IMR-90 (cell line): ENCODE measurements around the gene RPS5. TPM values are rescaled to one million over a fixed set of nuclear protein-coding genes. Genes with fewer than 3 reads are reported as not detected.

ENCODE experiments used
- ATAC-seq: fragments of 200-7000 bp; cut with Tn5 transposase; 2 replicates; pipeline ENCODE4 v1.9.1; 2020; ENCODE audit warnings: low read depth, mild to moderate bottlenecking, moderate library complexity
- BruUV-seq: library from RNA; stranded (reverse); fragments of 400-500 nt; replicated peaks from 2 replicates; lab custom pipeline; 2021; lab: Mats Ljungman, UMichigan
- CTCF ChIA-PET: fragments of 300-600 bp; formaldehyde crosslinking; extraction: SDS; loops from one replicate; lab custom pipeline; 2021; ENCODE audit warnings: antibody characterized with exemption; lab: Yijun Ruan, JAX
- POLR2A ChIA-PET: fragments of 300-600 bp; sonication (Branson Sonifier 250); formaldehyde crosslinking; loops from one replicate; lab custom pipeline; 2022; ENCODE audit warnings: antibody characterized with exemption; ENCODE audit not compliant: unreplicated experiment; lab: Charles Lee
- DNase-seq: peaks from one replicate; pipeline ENCODE4 v3.0.0; 2013
- H2AFZ ChIP-seq: replicated peaks from 2 replicates; pipeline ENCODE3; 2013; ENCODE audit warnings: low read length, mild to moderate bottlenecking; ENCODE audit not compliant: poor library complexity
- H2AK5ac ChIP-seq: 2 replicates; pipeline ENCODE4 v1.6.1; 2013; ENCODE audit warnings: low read depth, low read length, inconsistent platforms
- H2AK9ac ChIP-seq: replicated peaks from 2 replicates; pipeline ENCODE3; 2013; ENCODE audit warnings: mild to moderate bottlenecking, low read depth, low read length, moderate library complexity; ENCODE audit not compliant: poor library complexity
- H2BK120ac ChIP-seq: 2 replicates; pipeline ENCODE4 v1.6.1; 2013; ENCODE audit warnings: low read depth, low read length, inconsistent platforms
- H2BK15ac ChIP-seq: 3 replicates; pipeline ENCODE4 v1.6.1; 2013; ENCODE audit warnings: low read depth, low read length, inconsistent platforms
- H2BK20ac ChIP-seq: 2 replicates; pipeline ENCODE4 v1.6.1; 2013; ENCODE audit warnings: low read depth, mild to moderate bottlenecking, inconsistent platforms, low read length, moderate library complexity
- H2BK5ac ChIP-seq: 2 replicates; pipeline ENCODE4 v1.6.1; 2013; ENCODE audit warnings: mild to moderate bottlenecking, low read depth, low read length, inconsistent platforms; ENCODE audit not compliant: poor library complexity, severe bottlenecking
- H3K14ac ChIP-seq: replicated peaks from 2 replicates; pipeline ENCODE4 v1.6.1; 2013; ENCODE audit warnings: low read depth, low read length, inconsistent platforms
- H3K18ac ChIP-seq: 2 replicates; pipeline ENCODE4 v1.6.1; 2013; ENCODE audit warnings: low read depth, low read length, control low read depth
- H3K23ac ChIP-seq: 2 replicates; pipeline ENCODE4 v1.6.1; 2013; ENCODE audit warnings: low read depth, low read length, inconsistent platforms
- H3K27ac ChIP-seq: 2 replicates; pipeline ENCODE4 v1.5.1; 2013; ENCODE audit warnings: mild to moderate bottlenecking, control low read depth, low read length; ENCODE audit not compliant: insufficient read depth
- H3K27me3 ChIP-seq: 2 replicates; pipeline ENCODE4 v1.6.1; 2013; ENCODE audit warnings: low read length; ENCODE audit not compliant: control insufficient read depth, insufficient read depth
- H3K36me3 ChIP-seq: 2 replicates; pipeline ENCODE4 v1.6.1; 2013; ENCODE audit warnings: low read length, mixed read lengths; ENCODE audit not compliant: control insufficient read depth, insufficient read depth
- H3K4ac ChIP-seq: 2 replicates; pipeline ENCODE4 v1.6.1; 2013; ENCODE audit warnings: low read depth, low read length, inconsistent platforms
- H3K4me1 ChIP-seq: 2 replicates; pipeline ENCODE4 v1.6.1; 2013; ENCODE audit warnings: low read length, mixed read lengths; ENCODE audit not compliant: control insufficient read depth, insufficient read depth
- H3K4me2 ChIP-seq: 2 replicates; pipeline ENCODE4 v1.6.1; 2013; ENCODE audit warnings: low read depth, mild to moderate bottlenecking, control low read depth, low read length, moderate library complexity
- H3K4me3 ChIP-seq: 2 replicates; pipeline ENCODE4 v1.5.1; 2013; ENCODE audit warnings: low read depth, mild to moderate bottlenecking, control low read depth, low read length, moderate library complexity; ENCODE audit not compliant: insufficient read depth
- H3K56ac ChIP-seq: 2 replicates; pipeline ENCODE4 v1.6.1; 2013; ENCODE audit warnings: low read length, inconsistent platforms; ENCODE audit not compliant: insufficient read depth; ENCODE audit errors: extremely low read depth
- H3K79me1 ChIP-seq, 2 experiments: 2 replicates each; pipeline ENCODE4 v1.6.1; 2013; ENCODE audit warnings: low read length in 2 of 2, inconsistent platforms in 1 of 2, low read depth in 1 of 2
- H3K9ac ChIP-seq: 2 replicates; pipeline ENCODE4 v1.6.1; 2013; ENCODE audit warnings: low read depth, low read length, control low read depth
- H3K9me1 ChIP-seq: 2 replicates; pipeline ENCODE4 v1.6.1; 2013; ENCODE audit warnings: low read length, inconsistent platforms; ENCODE audit not compliant: insufficient read depth
- H3K9me3 ChIP-seq: 2 replicates; pipeline ENCODE4 v1.6.1; 2013; ENCODE audit warnings: low read length; ENCODE audit not compliant: control insufficient read depth, insufficient read depth
- H4K20me1 ChIP-seq: 2 replicates; pipeline ENCODE4 v1.6.1; 2013; ENCODE audit warnings: low read length, inconsistent platforms; ENCODE audit not compliant: insufficient read depth
- H4K5ac ChIP-seq: 2 replicates; pipeline ENCODE4 v1.6.1; 2013; ENCODE audit warnings: mild to moderate bottlenecking, low read depth, low read length, control low read depth
- H4K8ac ChIP-seq, 2 experiments: 2 replicates each; pipeline ENCODE4 v1.6.1; 2013; ENCODE audit warnings: low read depth in 2 of 2, low read length in 2 of 2, control low read depth in 1 of 2, inconsistent platforms in 1 of 2
- H4K91ac ChIP-seq: 2 replicates; pipeline ENCODE4 v1.6.1; 2013; ENCODE audit warnings: low read depth, low read length, inconsistent platforms; ENCODE audit not compliant: insufficient read depth
- BHLHE40 ChIP-seq: fragments of 150-350 bp; IDR thresholded peaks from 2 replicates; pipeline ENCODE4 v1.6.1; 2016; ENCODE audit warnings: mild to moderate bottlenecking, low read depth, low read length
- CEBPB ChIP-seq: IDR thresholded peaks from 2 replicates; pipeline ENCODE4 v1.6.1; 2012; ENCODE audit warnings: low read depth, low read length, improper control_type of control experiment
- CTCF ChIP-seq: conservative IDR thresholded peaks from 2 replicates; pipeline ENCODE4 v1.5.1; 2012; ENCODE audit warnings: mild to moderate bottlenecking, low read depth, low read length, improper control_type of control experiment
- ELK1 ChIP-seq: fragments of 150-350 bp; IDR thresholded peaks from 2 replicates; pipeline ENCODE4 v1.6.1; 2016; ENCODE audit warnings: low read depth, mild to moderate bottlenecking, low read length, moderate library complexity, borderline replicate concordance
- FOS ChIP-seq: fragments of 150-350 bp; IDR thresholded peaks from 2 replicates; pipeline ENCODE4 v1.6.1; 2016; ENCODE audit warnings: low read depth, low read length
- MAFK ChIP-seq: IDR thresholded peaks from 2 replicates; pipeline ENCODE4 v1.6.1; 2012; ENCODE audit warnings: low read depth, low read length, improper control_type of control experiment
- MAZ ChIP-seq: IDR thresholded peaks from 2 replicates; pipeline ENCODE4 v1.6.1; 2012; ENCODE audit warnings: low read depth, mild to moderate bottlenecking, low read length, improper control_type of control experiment, moderate library complexity, borderline replicate concordance
- MXI1 ChIP-seq: IDR thresholded peaks from 2 replicates; pipeline ENCODE4 v1.6.1; 2012; ENCODE audit warnings: low read depth, mild to moderate bottlenecking, low read length, moderate library complexity, borderline replicate concordance
- NFE2L2 ChIP-seq: fragments of 150-350 bp; IDR thresholded peaks from 2 replicates; pipeline ENCODE4 v1.6.1; 2016; ENCODE audit warnings: low read depth, mild to moderate bottlenecking, low read length
- POLR2A ChIP-seq: IDR thresholded peaks from 2 replicates; pipeline ENCODE4 v1.6.1; 2012; ENCODE audit warnings: mild to moderate bottlenecking, low read depth, low read length
- RAD21 ChIP-seq: IDR thresholded peaks from 2 replicates; pipeline ENCODE4 v1.6.1; 2012; ENCODE audit warnings: low read length, improper control_type of control experiment
- RCOR1 ChIP-seq: IDR thresholded peaks from 2 replicates; pipeline ENCODE4 v1.6.1; 2012; ENCODE audit warnings: mild to moderate bottlenecking, low read length, improper control_type of control experiment; ENCODE audit not compliant: insufficient replicate concordance
- RFX5 ChIP-seq: IDR thresholded peaks from 2 replicates; pipeline ENCODE4 v1.8.0; 2012; ENCODE audit warnings: low read depth, mild to moderate bottlenecking, low read length, moderate library complexity
- SMC3 ChIP-seq: fragments of 150-350 bp; IDR thresholded peaks from 2 replicates; pipeline ENCODE4 v1.6.1; 2016; ENCODE audit warnings: low read depth, mild to moderate bottlenecking, antibody characterized with exemption, low read length, moderate library complexity
- USF2 ChIP-seq: fragments of 150-350 bp; IDR thresholded peaks from 2 replicates; pipeline ENCODE4 v1.6.1; 2017; ENCODE audit warnings: mild to moderate bottlenecking, antibody characterized with exemption, low read length, low read depth
- WGBS, 2 experiments: methylation state at CpG; one replicate each; pipeline versions ENCODE4 v1.1.5 to v1.1.7; 2013; ENCODE audit warnings: missing lambda C conversion rate in 2 of 2; ENCODE audit not compliant: insufficient read length in 1 of 2; ENCODE audit errors: extremely low coverage in 2 of 2; 5-methylcytosine and 5-hydroxymethylcytosine counted together
- dilution Hi-C: fragments of 300-500 bp; cut with HindIII; formaldehyde crosslinking; loops from one replicate; pipeline ENCODE4 v1.14.3; 2018; ENCODE audit warnings: low sequenced_read_pairs; ENCODE audit not compliant: unreplicated experiment
- in situ Hi-C: fragments of 300-500 bp; cut with MboI; formaldehyde crosslinking; loops from 3 replicates; pipeline ENCODE4 v1.14.3; 2019; ENCODE audit warnings: low sequenced_read_pairs, inconsistent platforms, mixed read lengths
- intact Hi-C: fragments of 100-400 bp; cut with micrococcal nuclease; formaldehyde crosslinking; loops from 2 replicates; pipeline ENCODE4 v1.10.0; 2022
- polyA plus RNA-seq, 3 experiments: library from polyadenylated mRNA; depleted of rRNA; stranded (reverse); fragments of >200 nt; gene quantifications; 2 replicates each; pipeline ENCODE4 v1.2.3, GENCODE V29; 2012; ENCODE audit warnings: low replicate concordance in 1 of 3
- total RNA-seq: library from RNA; depleted of rRNA; stranded (reverse); fragments of >200 nt; gene quantifications from 2 replicates; pipeline ENCODE4 v1.2.3, GENCODE V29; 2012

The RPS5 gene
- total and polyA plus RNA-seq, 2 of the 4 experiments (the other 2 are of a cell fraction), result 3,265 to 5,858 TPM

GRCh38 chr19:58351990-58352755 is 34.9 kb upstream of the RPS5 start:
- H3K9me3 ChIP-seq, result no peaks in the 10 kb centered on the region
- no peak overlapping the region for H3K56ac ChIP-seq
- no peak overlapping the region for H3K9ac ChIP-seq
- no peak overlapping the region for H2BK15ac ChIP-seq
- no peak overlapping the region for H4K91ac ChIP-seq
- H2AK5ac ChIP-seq, result no peak overlapping the region
- no peak overlapping the region for H3K4me3 ChIP-seq
- H3K36me3 ChIP-seq, result peaks cover 11% of the 10 kb centered on the region; the same call in 1 of the 2 replicates
- H3K4me2 ChIP-seq, result no peak overlapping the region
- H2AK9ac ChIP-seq, result peak overlapping the region; percentile 28
- no peak overlapping the region for H3K4ac ChIP-seq
- no peak overlapping the region for H4K5ac ChIP-seq
- no peak overlapping the region for H2BK120ac ChIP-seq
- DNase-seq (no peak), ATAC-seq (no peak)
- no peak overlapping the region for H3K18ac ChIP-seq
- H3K23ac ChIP-seq, result no peak overlapping the region
- no peak overlapping the region for H3K27ac ChIP-seq
- H4K8ac ChIP-seq, result no peak overlapping the region
- ChIA-PET POLR2A (no interaction called here), CTCF (no interaction called here)
- dilution Hi-C loops (no loop called here), intact Hi-C loops (no loop called here), in situ Hi-C loops (no loop called here)
- no peak overlapping the region for H2BK20ac ChIP-seq
- no TSS peak for BruUV-seq
- peaks cover 11% of the 10 kb centered on the region for H3K4me1 ChIP-seq
- H3K9me1 ChIP-seq, result peaks cover 4% of the 10 kb centered on the region; the same call in 1 of the 2 replicates
- peaks cover 8% of the 10 kb centered on the region for H3K27me3 ChIP-seq
- H4K20me1 ChIP-seq, result peaks cover 8% of the 10 kb centered on the region
- H3K79me1 ChIP-seq, result peaks cover 5 to 35% of the 10 kb centered on the region in 2 experiments
- H2AFZ ChIP-seq, result no peak overlapping the region
- H2BK5ac ChIP-seq, result no peak overlapping the region
- 88% methylated on average over 8 of the region's 23 CpGs; no CpG with 5 or more reads in 1 of the 2 experiments for WGBS, 2 experiments
- no peak overlapping the region for H3K14ac ChIP-seq
- TF ChIP-seq NFE2L2, result no peak
- TF ChIP-seq MXI1, result no peak
- TF ChIP-seq CTCF, result no peak
- TF ChIP-seq ELK1, result no peak
- no peak for TF ChIP-seq CEBPB
- no peak for TF ChIP-seq POLR2A
- TF ChIP-seq FOS, result no peak
- no peak for TF ChIP-seq USF2
- no peak for TF ChIP-seq MAFK
- no peak for TF ChIP-seq RFX5
- no peak for TF ChIP-seq BHLHE40
- no peak for TF ChIP-seq RCOR1
- TF ChIP-seq RAD21, result no peak
- TF ChIP-seq MAZ, result no peak
- no peak for TF ChIP-seq SMC3
